ENCODE results near the gene SCN3A. TPM values are rescaled to one million over a fixed set of nuclear protein-coding genes. Genes with fewer than 3 reads are reported as not detected.

SCN3A gene
- total RNA-seq, 2 donors from 2014 or later = 1.0 to 2.6 TPM

DNA sequence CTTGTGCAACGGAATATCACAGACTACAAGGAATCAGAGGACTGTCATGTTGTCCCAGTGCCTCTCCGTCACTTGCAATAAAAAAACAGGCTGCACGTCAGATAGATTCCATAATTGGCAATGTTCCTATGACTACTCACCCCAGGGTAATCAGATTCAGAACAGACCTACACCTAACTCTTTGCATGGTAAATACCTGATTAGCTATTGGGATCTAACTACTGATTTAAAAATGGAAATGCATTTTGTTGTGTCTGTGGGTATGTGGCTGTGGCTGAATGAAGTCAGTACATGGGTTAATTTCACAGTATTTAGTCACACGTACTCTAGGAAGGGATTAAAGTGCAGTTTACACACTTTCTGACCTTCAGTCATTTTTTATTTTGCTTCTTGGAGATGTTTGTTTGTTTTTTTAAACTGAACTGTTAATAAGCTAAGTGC lies 91.7 kb downstream of the SCN3A start:
- TF ChIP-seq, protein P1, sequence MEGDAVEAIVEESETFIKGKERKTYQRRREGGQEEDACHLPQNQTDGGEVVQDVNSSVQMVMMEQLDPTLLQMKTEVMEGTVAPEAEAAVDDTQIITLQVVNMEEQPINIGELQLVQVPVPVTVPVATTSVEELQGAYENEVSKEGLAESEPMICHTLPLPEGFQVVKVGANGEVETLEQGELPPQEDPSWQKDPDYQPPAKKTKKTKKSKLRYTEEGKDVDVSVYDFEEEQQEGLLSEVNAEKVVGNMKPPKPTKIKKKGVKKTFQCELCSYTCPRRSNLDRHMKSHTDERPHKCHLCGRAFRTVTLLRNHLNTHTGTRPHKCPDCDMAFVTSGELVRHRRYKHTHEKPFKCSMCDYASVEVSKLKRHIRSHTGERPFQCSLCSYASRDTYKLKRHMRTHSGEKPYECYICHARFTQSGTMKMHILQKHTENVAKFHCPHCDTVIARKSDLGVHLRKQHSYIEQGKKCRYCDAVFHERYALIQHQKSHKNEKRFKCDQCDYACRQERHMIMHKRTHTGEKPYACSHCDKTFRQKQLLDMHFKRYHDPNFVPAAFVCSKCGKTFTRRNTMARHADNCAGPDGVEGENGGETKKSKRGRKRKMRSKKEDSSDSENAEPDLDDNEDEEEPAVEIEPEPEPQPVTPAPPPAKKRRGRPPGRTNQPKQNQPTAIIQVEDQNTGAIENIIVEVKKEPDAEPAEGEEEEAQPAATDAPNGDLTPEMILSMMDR (IDR thresholded peaks at IDR 0.05) = no peak

DNA sequence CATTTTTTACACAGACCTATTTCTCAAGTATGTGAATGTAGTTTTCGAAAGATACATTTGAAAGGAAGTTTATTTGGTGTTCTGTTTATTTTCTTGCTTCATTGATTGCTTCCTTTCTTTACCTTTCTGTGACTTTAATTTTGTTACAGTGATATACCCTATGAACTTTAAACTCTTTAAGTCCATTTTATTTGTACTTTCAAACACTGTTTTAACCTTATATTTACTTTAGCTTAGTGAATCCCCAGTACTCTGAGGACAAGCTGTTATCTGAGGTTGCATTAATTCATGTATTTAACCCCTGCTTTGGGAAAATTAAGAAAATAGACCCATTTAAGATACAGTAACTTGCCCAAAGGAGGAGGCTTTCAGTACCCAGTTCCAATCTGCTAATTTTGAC lies 93.5 kb downstream of the SCN3A start:
- TF ChIP-seq, protein P1 (IDR thresholded peaks at IDR 0.05) = no peak
- H3K4me3 ChIP-seq = no peak overlapping the region
- H3K36me3 ChIP-seq = no peaks in the 10 kb centered on the region
- no peaks in the 10 kb centered on the region for H3K9me3 ChIP-seq
- no peaks in the 10 kb centered on the region for H3K4me1 ChIP-seq
- DNase-seq (ENCODE audit: low spot score) = no peak
- no peaks in the 10 kb centered on the region for H3K27me3 ChIP-seq
- no peak overlapping the region for H3K27ac ChIP-seq

More for the DNA sequence above, 91.7 kb downstream of the SCN3A start:
- H3K27me3 ChIP-seq = no peaks in the 10 kb centered on the region
- H3K36me3 ChIP-seq = no peaks in the 10 kb centered on the region
- DNase-seq (ENCODE audit: low spot score) = no peak
- H3K4me1 ChIP-seq = no peaks in the 10 kb centered on the region
- no peaks in the 10 kb centered on the region for H3K9me3 ChIP-seq
- no peak overlapping the region for H3K4me3 ChIP-seq
- no peak overlapping the region for H3K27ac ChIP-seq

DNA sequence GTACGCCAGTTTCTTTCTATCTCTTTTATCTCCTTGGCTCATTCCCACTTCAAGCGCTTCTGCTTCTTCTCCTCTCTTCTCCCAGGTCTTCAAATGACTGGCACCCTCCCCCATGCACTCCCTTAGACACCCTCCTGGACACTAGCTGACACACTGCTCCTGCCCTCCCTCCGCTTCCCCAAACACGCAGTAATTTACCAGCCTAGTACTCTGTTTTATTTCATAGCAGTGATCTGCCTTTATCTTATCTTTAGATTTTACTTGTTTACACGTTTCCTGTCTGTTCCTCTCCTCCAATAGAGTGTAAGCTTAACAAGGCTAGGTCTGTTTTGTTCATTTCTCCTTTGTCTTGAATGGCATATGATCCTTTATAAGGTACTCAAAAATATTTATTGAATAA lies 93.9 kb downstream of the SCN3A start:
- no peak for DNase-seq (ENCODE audit: low spot score)
- no peaks in the 10 kb centered on the region for H3K27me3 ChIP-seq
- TF ChIP-seq, protein P1 (IDR thresholded peaks at IDR 0.05) = no peak
- no peaks in the 10 kb centered on the region for H3K36me3 ChIP-seq
- no peak overlapping the region for H3K4me3 ChIP-seq
- H3K4me1 ChIP-seq = no peaks in the 10 kb centered on the region
- no peak overlapping the region for H3K27ac ChIP-seq
- H3K9me3 ChIP-seq = no peaks in the 10 kb centered on the region

DNA sequence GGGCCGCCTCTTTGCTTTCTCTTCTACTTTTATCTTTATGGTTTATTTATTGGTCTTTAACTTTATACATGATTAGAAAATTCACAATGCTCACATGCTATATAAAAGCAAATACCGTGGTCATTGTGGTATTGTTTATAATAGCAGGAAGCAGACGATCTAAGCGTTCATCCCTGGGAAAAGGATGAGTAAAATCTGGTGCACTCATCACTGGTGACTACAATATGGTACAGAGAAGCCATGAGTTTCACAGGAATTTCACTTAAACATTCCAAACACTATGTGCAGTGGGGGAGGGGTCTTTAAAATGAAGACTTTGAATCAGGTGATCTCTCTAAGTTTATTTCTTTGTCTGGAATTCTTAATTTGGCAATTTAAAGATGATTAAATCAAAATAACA lies 97.9 kb downstream of the SCN3A start:
- Histone ChIP-seq H3K4me1 (no peaks in the 10 kb centered on the region), H3K9me3 (no peaks in the 10 kb centered on the region), H3K36me3 (no peaks in the 10 kb centered on the region), H3K4me3 (no peak overlapping the region), H3K27ac (no peak overlapping the region), H3K27me3 (no peaks in the 10 kb centered on the region)
- TF ChIP-seq, protein P1 (IDR thresholded peaks at IDR 0.05) = no peak
- no peak for DNase-seq (ENCODE audit: low spot score)

DNA sequence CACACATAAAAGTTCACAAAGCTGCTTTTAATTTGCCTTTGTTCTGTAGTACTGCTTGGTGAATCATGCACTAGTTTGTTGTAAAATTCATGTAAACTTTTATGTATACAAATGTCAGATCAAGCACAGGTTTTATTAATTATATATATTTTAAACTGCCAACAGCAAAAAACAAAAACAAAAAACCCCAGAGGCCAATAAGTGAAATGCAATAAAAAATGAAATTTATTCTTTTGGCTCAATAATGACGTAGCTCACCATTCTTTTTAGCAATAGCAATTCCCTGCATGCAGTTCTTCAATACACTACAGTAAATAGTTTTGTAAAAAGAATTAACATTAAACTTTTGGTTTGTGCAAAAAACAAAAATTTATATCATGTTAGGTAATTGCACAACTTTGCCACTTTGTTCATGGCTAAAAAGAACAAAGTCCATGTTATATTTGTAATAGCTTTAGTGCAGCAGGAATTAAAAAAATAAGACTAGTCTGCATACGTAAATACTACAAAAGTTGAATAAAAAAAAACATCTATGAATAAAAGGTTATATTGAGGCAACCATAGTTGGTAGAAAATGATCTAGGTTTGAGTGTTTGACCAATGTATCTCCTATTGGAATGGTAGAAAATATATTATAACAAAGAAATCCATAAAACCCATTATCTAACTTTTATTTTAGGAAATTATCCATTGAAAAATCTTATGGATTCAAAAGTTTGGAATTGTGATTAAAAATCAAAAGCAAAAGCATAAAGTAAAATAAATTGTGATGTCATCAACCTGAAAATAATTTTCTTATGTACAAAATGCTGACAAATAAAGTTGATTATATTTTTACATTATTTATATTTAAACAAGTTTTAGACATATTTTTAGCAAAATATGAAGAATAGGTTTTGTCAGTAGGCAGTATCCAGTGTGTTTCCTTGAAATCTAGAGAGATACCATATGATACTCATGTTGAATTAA lies 115.6 kb downstream of the SCN3A start:
- Histone ChIP-seq H3K27ac (no peak overlapping the region), H3K27me3 (no peaks in the 10 kb centered on the region), H3K36me3 (no peaks in the 10 kb centered on the region), H3K4me3 (no peak overlapping the region), H3K9me3 (peaks cover 0 to under 1% of the 10 kb centered on the region in 2 donors), H3K4me1 (no peaks in the 10 kb centered on the region)
- no peak for DNase-seq (ENCODE audit: low spot score)
- TF ChIP-seq, protein P1 (IDR thresholded peaks at IDR 0.05) = peak in 1 of 2 donors; percentile 35

Measured in right atrium auricular region (tissue), 2 donors.